Skeletal muscle cell (primary cell): ENCODE data around the gene PTPRN2.

Experiments
- DNase-seq: peaks from one replicate; pipeline ENCODE4 v3.0.0-alpha.2; 2010; ENCODE audit warnings: low read depth
- H3K4me3 ChIP-seq: 2 replicates; pipeline ENCODE4 v1.5.1; 2011; ENCODE audit warnings: low read depth, mild to moderate bottlenecking, control low read depth, low read length, moderate library complexity

Gene PTPRN2

DNA sequence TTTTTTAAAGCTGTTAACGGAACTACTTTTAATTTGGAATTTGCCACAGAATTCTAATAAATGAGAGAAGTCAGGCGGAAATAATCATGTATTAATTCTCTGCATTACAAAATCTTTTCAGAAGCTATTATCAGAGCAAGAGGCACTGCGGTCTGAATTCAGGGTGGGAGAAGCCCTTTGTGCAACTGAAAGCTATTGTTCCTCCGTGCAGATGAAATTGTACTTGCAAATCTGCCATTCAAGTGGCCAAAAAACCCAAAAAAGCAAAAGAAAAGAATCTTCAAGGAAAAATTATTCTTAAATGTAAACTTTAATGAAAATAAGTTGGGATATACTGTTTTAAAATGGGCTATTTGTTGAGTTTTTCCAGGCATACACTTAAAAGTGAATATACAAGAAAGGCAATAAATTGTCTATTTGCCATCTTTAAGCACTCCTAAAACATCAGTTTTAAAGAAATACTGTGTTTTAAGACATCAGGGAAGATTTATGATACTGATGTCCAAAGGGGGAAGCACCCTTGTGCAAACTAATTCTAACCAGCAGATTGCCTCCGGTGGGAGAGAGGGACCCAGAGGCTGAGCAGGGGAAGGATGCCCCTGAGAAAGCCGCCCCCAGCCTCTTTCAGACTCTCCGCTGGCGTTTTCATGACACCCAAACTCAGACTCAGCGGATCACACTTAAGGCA is 899.6 kb downstream of the PTPRN2 start:
- DNase-seq, result no peak
- H3K4me3 ChIP-seq, result no peak overlapping the region

DNA sequence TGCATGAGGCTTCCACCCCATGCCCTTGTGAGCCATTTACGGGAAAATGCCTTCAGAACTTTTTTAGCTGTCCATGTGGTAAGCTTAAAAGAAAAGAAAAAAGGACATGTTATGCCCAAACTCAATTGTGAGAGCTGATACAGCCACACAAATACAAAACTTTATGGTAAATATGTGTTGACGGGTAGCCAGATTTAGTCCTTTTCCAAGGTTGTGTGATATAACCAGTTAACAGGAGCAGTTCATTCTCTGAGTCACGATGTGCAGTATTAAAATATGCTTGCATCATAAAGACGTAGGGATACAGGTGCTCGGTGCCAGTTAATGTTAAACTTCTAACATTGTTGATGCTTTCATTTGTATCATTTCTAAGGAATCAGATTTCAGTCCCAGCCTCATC is 900.5 kb downstream of the PTPRN2 start:
- H3K4me3 ChIP-seq, result no peak overlapping the region
- DNase-seq, result no peak

DNA sequence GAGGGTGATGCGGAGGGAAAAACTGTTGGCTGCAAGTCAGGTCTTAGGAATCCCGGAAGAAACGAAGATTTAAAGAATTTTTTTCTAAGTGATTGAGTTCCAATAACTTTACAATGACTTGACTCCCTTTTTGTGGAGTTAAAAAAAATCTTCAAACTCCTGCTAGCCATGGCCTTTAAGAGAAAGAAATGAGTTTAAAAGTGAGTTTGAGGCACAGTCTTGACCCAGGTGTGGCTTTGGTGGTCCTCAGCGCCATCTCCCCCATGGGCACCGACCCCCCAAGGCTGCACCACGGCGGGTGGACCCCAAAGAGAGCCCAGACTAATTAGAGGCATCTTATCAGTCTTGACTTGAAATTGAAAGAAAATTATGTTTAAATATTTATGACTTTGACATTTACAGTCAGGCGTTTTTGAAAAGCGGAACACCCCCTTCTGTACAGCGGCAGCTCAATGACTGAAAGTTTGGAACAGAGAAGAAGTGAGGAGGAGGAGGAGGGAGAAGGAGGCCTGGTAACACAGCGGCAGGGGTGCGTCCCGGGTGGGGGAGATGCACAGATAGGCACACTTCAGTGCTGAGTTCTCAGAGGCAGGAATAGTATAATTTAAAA is 901.2 kb downstream of the PTPRN2 start:
- H3K4me3 ChIP-seq, result no peak overlapping the region
- no peak for DNase-seq

DNA sequence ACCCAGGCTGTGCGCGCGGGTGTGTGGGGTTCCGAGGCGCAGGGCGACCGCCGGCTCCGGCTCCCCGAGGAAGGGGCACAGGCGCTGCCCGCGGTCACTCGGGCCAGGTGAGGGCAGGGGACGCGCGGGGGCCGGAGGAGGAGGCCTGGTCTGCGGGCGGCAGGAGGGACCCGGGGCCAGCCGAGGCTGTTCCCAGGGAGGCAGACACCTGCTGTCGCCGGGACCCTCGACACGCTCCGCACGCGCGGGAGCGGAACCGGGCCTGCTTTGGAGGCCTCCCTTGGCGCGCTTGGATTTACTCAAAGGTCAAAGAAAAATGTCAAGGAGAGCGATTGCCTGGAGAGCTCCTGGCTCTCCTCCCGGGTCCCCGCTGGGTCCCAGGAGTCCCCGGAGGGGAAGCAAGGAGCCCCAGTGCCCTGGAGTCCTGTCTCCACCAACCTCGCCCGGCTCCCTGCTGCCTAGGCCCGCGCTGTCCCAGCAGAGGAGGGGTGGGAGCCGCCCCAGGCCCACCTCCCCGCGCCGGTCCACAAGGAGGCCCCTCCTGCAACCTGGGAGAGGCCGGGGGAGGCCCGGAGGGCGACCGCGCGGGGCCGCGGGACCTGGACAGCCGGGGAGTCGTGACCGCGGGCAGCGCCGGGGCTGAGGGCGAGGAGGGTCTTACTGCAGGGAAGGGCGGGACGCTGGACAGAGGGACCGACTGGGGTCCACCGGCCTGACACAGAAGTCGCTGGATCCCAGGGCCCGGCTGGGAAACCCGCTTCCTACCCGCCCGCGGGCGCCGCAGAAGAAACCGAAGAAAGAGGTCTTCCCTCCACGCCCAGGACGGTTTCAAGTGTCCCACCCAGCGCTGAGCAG is 902.0 kb downstream of the PTPRN2 start:
- no peak for DNase-seq
- no peak overlapping the region for H3K4me3 ChIP-seq

DNA sequence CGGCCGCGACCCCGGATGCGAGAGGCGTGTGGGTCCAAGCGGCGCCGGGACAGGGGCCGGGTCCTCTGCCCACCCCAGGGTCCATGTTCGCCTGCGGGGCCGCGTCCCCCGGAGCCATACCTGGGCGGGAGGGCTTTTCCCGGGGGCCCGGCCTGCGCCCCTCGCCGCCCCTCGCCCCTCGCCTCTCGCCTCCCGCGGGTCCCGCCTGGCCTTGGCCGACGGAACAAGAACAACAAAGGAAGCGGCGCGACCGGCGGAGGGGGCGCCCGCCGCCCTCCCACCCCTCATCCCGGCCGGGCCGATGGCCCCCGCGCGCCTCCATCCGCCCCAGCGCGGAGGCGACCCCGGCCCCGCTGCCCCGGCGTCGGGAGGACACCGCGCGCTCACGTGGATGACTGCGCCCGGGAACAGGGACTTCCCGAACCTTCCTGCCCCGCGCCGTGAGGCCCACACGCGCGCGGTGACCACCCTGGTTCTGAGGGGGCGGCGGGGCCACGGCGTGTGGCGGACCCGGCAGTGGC is 902.7 kb downstream of the PTPRN2 start:
- H3K4me3 ChIP-seq, result no peak overlapping the region

DNA sequence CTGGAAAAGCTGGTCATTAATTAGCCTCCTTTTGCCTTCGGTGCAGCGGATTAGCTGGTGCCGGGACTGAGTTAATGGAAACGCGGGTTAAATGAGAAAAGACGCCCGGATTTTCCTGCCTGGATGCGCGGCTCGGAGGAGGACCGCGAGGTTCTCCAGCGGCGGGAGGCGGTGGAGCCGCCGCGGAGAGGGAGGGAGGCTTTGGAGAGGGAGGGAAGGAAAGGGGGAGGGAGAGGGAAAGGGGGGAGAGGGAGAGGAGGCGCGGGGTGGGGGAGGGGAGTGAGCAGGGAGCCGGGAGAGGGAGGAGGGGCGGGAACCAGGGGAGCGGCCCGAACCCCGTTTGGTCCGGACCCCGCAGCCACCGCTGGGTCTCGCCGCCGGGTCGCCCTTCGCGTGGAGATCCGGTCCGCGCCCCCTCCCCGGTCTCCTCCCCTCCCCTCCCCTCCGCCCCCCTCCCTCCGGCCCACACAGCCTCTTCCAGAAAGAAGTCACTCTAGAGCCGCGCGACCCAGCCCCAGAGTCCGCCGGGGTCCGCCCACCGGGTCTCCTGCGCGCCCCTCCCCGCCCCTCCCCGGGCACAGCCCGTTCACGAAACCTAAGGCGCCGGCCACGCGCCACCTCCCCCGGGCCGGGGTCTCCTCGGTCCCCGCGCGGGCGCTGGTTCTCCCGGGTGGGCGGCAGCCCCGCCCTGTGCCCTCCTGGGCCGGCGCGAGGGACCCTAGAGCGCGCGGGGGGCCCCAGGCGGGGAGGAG is 903.3 kb downstream of the PTPRN2 start:
- DNase-seq, result no peak
- no peak overlapping the region for H3K4me3 ChIP-seq

More for the DNA sequence above, 902.7 kb downstream of the PTPRN2 start:
- no peak for DNase-seq

DNA sequence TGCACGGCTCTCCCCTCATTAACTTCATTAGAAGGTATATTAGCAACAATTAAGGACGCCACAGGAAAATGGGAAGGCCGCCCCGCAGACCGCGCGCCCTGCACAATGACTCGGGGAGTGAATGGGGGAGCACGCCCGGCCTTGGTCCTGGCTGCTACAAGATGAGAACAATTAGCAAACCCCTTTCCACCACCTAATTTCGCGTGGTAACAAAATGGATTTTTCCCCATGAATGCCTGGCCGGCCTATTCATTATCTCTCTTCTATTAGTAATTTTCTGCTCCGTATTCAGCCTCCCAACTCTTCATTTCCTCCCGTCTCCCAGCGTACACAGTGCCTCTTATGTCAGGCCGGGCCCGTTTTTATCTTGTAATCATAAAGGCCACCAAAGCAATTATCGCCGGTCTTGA is 903.9 kb downstream of the PTPRN2 start:
- DNase-seq, result no peak
- no peak overlapping the region for H3K4me3 ChIP-seq

DNA sequence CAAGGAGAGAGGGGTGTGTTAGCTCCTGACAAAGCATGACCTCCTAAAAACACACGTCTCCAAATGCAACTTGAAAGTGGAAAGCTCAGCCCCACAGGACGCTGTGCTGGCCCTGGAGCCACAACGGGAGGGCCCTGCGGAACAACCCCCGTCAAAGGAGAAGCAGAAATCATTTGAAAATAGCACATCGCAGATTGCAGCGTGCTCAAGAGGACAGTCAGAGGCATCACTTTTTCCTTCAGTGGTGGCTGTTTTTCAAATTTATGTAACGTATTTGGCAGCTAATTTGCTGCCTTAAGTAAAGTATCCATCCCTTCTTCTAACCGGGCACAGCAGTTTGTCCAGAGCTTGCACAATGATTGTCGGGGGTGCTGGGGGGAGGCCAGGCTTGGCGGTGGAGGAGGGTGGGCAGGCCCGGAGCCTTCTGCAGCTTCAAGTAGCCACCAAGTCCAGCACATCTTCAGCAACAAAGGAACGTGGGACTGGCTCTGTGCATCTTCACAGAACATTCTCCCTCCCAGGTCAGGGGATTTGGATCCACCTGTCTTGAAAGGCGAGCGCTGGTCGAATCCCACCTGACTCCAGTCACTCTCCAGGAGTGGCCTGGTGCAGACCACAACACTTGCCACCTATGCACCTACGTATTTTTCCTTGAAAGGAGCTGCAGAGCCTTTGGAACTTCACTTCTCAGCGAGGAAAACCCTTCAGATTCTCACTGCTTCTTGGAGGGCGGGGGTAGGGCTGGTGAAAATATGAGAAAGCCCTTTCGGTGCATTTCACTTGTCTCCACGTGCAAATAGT is 904.5 kb downstream of the PTPRN2 start:
- H3K4me3 ChIP-seq, result no peak overlapping the region
- no peak for DNase-seq

DNA sequence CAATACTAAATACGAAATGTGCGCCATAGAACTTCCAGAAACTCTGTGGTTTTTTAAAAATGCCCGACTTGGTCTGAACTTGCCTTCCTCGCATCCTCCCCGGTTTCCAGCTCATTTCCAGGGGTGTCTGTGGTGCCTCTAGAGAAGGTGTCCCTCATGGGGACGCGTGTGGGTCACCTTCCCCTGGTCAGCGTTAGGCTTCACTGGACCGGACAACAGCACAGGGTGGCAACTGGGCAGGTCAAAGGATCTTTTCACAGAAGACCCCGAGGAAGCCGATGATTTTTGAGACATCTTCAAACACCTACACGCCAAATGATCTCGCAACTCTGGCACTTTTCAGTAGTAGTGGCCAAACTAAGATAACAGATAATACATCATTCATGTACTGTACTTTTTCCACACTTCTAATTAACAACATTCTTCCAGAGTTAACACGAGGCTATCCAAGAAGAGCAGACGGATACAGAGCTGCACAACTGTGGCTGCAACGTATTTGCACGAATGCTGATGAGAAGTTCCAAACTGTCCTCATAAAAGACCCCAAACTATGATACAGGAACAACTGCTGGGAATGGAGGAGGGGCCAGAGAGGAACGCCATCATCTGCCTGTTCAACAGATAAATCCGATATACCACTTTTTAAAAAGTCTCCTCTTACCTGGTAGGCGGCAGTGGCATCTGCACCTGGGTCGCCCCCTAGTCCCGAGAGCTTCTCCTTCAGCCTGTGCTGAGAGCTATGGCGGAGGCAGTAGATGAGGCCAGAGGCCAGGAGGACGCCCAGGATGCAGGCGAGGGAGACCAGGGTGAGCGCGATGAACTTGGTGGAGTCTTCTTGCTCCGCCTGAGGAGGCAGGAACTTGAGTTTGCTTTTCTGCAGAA is 905.3 kb downstream of the PTPRN2 start:
- no peak overlapping the region for H3K4me3 ChIP-seq
- DNase-seq, result no peak

DNA sequence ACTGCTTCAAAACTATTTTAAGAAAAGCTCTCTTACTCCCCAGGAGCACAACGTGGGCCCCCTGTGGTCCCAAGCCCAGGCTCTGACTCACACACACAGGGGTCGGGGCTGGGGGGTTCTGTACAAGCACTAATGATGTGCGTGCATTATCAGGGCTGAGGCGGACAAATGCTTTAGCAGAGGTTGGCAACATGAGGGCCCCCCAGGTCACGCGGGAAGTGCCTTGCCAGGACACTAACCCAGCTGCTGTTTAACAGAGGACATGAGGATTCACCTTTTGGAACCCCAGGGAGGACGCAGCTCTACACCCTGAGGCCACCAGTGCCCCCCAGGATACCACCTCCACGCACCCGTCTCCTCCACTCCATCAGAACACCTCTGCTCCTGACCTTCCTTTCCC is 908.0 kb downstream of the PTPRN2 start:
- no peak for DNase-seq
- H3K4me3 ChIP-seq, result no peak overlapping the region

DNA sequence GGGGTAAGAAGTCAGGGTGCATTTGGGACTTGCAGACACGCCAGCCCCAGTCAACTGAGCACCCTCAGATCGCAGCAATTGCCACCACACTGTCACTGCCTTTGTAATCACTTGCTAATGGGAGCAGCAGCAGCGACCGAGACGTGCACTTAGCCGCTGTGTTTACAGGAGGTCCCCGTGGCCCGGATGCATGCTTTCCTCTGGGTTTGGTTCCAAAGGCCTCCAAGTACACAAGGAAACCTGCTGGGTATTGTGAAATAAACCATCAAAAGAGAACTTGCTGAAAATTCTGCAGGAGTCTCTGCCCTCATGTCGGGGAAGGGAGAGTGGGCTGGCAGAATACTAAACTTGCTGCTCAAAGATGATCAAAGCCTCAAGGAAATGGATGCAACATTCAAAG is 909.1 kb downstream of the PTPRN2 start:
- no peak for DNase-seq
- no peak overlapping the region for H3K4me3 ChIP-seq

DNA sequence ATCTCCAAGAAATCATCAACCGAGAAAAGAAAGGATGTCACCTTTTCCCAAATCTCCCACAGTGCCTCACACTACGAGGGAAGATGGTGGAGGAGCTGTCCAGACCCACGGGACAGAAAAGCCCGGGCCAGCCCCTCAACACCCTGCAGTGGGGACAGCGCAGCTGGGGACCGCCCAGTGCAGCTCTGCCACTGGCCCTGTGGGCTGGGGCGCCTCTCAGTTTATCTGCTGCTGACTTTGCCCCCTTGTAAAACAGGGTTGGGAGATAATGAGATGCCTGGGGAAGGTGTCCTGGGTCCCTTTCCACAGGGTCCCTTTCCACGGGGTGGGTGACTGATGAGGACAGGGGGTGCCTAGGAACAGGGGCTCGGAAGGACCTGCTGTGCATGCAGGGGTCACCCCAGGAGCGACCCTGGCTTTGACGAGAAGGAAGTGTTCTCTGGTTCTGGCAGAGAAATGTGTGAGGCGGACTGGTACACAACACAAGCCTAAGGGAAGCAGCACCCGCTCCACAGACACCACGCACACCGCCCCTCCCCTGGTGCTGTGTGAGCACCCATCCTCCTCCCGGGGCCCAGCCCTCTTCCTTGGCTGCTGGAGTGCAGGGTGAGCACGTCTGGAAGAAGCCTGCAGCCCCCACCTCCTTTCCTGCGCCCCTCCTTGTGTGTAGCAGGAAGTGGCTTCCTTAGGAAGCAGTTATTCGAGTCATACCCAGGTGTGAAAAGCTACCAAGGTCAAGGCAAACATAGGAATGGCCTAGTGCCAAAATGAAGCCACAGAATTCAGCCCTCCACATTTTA is 911.0 kb downstream of the PTPRN2 start:
- no peak for DNase-seq
- H3K4me3 ChIP-seq, result no peak overlapping the region

DNA sequence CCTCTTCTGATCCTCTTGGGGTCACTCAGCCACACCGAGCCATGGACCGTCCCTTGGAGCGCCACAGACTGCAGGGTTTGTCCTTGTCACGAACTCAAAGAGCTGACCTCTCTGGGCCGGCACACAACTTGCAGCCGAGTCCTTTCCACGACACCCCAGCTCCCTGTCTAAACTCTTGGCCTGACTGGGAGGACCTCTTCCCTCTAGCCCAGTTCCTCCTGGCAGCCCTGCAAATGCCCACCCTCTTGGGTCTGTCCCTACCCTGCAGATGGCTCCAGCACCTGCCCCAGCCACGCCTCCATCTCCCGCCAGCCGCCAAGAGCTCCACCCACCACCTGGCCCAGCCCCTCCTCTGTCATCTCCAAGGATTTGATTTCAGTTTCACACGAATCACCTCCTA is 911.6 kb downstream of the PTPRN2 start:
- DNase-seq, result no peak

DNA sequence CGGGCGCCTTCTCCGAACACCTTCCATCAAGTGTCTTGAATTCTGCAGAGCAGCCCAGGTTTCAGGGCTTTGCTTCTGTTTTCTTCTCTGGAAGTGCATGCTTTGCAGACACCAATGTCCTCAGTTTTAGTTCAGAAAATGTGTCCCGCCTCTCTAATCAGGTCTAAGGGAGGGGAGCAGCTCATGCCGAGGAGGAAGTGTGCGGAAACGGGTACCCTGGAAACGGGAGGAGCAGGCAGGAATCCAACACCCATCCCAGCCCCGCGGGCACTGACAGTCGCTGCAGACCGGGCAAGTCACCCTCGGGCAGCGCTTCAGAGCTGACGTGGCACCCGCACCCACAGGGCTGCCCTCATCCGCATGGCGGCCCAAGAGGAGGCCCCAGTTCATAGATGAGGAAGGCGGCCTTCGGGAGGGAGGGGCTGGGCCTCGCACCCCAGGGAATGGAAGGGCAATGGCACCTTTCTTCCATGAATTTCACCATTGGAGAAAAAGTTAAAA is 912.1 kb downstream of the PTPRN2 start:
- no peak overlapping the region for H3K4me3 ChIP-seq
- DNase-seq, result no peak

More for the DNA sequence above, 911.6 kb downstream of the PTPRN2 start:
- H3K4me3 ChIP-seq, result no peak overlapping the region

DNA sequence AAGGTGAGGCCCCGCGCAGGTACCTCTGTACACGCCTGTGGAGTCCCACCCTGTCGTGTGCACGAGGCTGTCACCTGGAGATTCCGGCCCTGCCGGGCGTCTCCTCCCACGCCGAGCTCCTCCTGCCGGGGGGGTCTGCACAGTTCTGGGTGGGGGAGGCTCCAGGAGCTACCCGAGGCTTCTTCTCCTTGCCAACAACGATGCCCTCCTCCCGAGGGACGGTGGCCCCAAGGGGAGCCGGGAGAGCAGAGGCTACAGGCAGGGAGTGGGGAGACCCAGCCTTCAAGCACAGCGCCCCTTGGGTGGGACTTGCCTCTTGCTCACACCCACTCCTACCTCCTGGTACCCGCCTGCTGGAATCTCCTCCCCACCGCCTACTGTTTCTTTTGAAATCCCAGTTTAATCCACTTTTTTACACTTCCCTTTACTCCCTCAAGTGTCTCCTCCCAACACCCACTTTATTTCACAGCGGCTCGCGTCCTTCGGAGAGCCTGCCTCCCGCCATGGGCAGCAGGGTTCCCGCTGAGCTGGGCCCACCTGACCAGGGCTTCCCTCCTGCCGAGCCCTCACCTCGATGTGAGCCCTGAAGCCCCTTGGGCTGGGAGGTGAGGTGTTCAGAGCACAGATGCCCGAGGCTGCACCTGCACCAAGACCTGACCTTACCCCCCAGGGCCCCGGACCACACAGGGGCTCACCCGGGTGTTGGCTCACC is 912.8 kb downstream of the PTPRN2 start:
- H3K4me3 ChIP-seq, result no peak overlapping the region
- DNase-seq, result no peak

DNA sequence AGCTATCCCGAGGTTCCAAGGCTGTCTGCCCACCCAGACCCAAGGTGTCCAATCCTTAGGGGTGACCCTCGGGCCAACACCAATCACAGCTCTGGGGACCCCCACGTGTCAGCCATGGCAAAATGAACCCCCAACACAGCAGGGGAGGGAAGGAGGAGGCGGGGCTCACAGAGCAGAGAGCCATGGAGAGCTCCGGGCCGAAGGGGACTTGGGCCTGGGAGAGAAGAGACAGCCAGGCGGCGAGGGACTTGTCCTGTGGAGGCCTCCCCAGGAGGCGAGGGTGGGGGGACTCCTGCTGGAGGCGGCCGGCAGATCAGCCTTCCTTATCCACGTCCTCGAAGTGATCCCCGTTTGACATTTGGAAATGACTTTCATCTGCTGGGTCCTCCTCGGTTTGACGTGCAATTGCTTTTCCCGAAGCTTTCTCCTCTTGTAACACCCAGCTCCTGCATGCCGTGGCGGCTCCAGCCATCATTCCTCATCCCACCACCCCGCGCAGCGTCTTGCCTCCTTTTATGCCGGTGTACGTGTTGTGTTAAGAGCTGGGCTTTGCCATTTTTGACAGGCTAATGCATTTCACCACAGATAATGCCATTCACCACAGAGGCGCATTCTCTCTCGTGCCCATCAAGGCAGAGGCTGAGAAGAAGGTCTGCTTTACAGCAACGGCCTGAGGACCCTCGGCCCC is 913.5 kb downstream of the PTPRN2 start:
- no peak for DNase-seq
- no peak overlapping the region for H3K4me3 ChIP-seq
